NB4 (cell line): ENCODE data around the gene CPNE4.
A peak's percentile ranks its signal among the peaks of the same experiment; 100 is the strongest.

Experiments used
- DNase-seq: peaks from one replicate; pipeline ENCODE4 v3.0.0; 2010; ENCODE audit warnings: low read depth
- H3K4me3 ChIP-seq: one replicate; pipeline ENCODE4 v1.5.1; 2011; ENCODE audit warnings: mild to moderate bottlenecking, low read depth, low read length, moderate library complexity
- MYC ChIP-seq: IDR thresholded peaks from 2 replicates; pipeline ENCODE4 v1.6.1; 2011; ENCODE audit warnings: low read depth, low read length
- POLR2A ChIP-seq: IDR thresholded peaks from 2 replicates; pipeline ENCODE4 v1.6.1; 2011; ENCODE audit warnings: mild to moderate bottlenecking; ENCODE audit not compliant: insufficient read length; ENCODE audit errors: extremely low read depth
- TF ChIP-seq, protein P1 (sequence below): IDR thresholded peaks from one replicate; pipeline ENCODE4 v1.5.1; 2012; ENCODE audit warnings: low read depth, low read length
- TF ChIP-seq, protein P2 (sequence below): IDR thresholded peaks from 2 replicates; pipeline ENCODE4 v1.6.1; 2011; ENCODE audit warnings: low read depth, low read length

The CPNE4 gene

DNA sequence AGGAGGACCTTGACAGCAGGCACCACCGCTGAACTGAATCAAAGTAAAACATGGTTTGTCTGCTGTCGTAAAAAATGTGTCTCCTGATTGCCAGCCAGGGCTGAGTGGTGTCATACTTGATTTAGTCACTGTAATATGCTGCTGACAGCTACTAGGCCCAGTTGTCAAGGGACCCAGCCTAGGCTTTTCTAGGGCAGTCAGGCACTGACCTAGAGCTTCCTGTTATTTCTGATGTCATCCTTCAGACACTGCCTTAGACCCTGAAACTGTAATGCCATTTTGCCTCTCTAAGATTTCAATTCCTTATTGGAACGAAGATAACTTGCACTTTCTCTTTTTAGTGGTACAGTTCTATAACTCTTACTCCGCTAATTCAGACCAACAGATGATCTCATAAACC lies 529.4 kb downstream of the CPNE4 start:
- H3K4me3 ChIP-seq = no peak overlapping the region
- TF ChIP-seq, protein P1, sequence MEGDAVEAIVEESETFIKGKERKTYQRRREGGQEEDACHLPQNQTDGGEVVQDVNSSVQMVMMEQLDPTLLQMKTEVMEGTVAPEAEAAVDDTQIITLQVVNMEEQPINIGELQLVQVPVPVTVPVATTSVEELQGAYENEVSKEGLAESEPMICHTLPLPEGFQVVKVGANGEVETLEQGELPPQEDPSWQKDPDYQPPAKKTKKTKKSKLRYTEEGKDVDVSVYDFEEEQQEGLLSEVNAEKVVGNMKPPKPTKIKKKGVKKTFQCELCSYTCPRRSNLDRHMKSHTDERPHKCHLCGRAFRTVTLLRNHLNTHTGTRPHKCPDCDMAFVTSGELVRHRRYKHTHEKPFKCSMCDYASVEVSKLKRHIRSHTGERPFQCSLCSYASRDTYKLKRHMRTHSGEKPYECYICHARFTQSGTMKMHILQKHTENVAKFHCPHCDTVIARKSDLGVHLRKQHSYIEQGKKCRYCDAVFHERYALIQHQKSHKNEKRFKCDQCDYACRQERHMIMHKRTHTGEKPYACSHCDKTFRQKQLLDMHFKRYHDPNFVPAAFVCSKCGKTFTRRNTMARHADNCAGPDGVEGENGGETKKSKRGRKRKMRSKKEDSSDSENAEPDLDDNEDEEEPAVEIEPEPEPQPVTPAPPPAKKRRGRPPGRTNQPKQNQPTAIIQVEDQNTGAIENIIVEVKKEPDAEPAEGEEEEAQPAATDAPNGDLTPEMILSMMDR = no peak
- TF ChIP-seq, protein P2, sequence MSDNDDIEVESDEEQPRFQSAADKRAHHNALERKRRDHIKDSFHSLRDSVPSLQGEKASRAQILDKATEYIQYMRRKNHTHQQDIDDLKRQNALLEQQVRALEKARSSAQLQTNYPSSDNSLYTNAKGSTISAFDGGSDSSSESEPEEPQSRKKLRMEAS = no peak
- no peak for TF ChIP-seq MYC
- no peak for TF ChIP-seq POLR2A
- no peak for DNase-seq

DNA sequence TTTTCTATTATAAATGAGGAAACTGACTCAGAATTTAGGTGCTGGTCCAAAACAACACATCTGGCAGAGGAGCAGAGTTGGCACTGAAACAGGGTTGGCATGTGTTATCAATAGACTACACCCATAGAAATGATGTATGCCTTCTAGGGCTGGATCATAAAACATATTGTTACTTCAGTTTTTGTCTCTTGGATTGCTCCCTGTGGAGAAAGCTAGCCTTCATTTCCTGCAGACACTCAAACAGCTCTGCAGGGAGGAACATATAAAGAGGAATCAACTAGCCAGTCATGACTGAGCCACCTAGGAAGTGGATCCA lies 531.5 kb downstream of the CPNE4 start:
- peak; percentile 8 for DNase-seq
- H3K4me3 ChIP-seq = peak overlapping the region; percentile 97
- no peak for TF ChIP-seq MYC
- TF ChIP-seq, protein P1 = no peak
- no peak for TF ChIP-seq POLR2A
- TF ChIP-seq, protein P2 = no peak

DNA sequence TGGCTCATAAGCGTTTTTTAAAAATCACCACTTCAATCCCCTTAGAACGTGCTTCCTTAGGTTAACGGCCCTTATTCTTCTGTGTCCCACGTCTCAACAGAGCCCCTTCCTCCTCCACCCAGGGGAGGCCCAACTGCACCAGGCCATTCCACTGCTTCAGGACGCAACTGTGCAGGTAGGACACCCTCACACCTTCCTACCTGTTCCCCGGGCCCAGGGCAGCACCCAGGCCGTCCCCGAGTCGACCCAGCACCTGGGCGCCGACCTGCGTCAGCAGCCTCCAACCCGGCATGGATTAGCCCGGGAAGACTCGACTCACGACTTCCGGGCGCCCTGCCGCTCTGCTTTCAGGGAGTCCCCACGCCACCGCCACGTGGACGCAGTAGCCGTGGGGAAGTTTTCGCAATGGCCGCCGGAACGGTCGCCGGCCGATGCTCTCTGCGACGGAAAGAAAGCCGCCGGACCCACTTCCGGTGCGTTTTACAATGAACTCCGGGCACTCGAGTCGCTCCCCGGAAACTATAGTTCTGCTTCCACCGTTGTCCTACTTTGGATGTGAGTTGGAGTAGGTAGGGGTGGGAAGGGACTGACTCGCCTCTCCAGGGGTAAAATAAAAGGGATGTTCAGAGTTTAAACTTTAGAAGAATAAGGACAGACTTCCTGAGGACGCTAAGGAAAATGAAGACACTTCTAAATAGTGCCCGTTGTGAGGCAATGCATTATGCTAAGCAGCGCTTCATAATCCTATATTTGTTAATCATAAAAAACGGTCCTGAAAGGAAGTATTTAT lies 532.1 kb downstream of the CPNE4 start, which contains the start of gene MRPL3:
Gene MRPL3 (minus strand): TSS at position 442 of the 790 bp plus-strand sequence. CDS start 150 bp downstream, at position 292.
- peak; percentile 94 for DNase-seq
- TF ChIP-seq POLR2A (peak; percentile 62), MYC (peak; percentile 100)
- TF ChIP-seq, protein P1 = no peak
- TF ChIP-seq, protein P2 = peak; percentile 99

DNA sequence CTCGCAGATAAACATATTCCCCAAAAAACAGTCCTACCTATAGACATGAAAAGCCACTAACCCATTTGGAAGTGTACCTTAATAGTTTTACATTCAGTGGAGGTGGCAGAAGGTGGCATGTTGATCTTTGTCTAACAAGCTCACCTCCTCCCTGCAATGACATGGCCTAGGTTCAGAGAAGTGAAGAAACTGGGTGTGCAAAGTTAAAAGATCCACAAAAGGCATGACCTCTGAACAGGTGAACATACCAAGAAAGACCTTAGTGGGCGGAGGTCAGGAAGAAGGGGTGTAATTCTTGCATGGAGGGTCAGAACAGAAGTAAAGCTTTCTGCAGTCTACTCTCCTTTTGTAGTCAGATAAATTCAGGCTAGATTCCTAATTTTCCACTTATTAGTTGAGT lies 532.9 kb downstream of the CPNE4 start:
- peak overlapping the region; percentile 97 for H3K4me3 ChIP-seq
- no peak for TF ChIP-seq MYC
- no peak for TF ChIP-seq POLR2A
- TF ChIP-seq, protein P1 = no peak
- TF ChIP-seq, protein P2 = no peak
- DNase-seq = peak; percentile 25

More for the DNA sequence above, 532.1 kb downstream of the CPNE4 start, which contains the start of gene MRPL3:
- H3K4me3 ChIP-seq = peak within 1 kb of the TSS; percentile 97

DNA sequence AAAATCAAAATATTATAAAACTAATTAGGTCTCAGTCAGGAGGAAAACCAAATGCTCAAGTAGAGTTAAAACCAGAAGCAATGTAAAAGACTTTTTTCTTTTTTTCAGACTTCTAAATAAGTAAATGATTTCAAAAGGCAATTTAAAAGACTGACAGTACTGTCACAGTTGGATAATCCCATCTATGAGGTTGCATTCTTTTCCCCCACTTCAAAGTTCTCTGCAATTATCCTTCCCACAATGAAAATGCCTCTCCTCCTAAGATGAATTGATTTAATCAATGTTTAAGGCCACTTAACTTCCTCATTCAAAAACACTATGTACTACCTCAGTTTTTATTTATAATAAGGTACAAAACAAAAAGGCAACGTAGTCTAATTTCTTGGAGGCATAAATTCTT lies 540.1 kb downstream of the CPNE4 start:
- TF ChIP-seq, protein P1 = no peak
- TF ChIP-seq POLR2A (no peak), MYC (no peak)
- TF ChIP-seq, protein P2 = no peak
- H3K4me3 ChIP-seq = no peak overlapping the region
- DNase-seq = no peak
